ENCODE results near the gene CRYBG1.

Gene CRYBG1

GRCh38 chr6:106522562-106523250 lies 162.2 kb downstream of the CRYBG1 start:
- DNase-seq (ENCODE audit: low read depth in 2 of 2, low spot score in 1 of 2): no peak

GRCh38 chr6:106525107-106525881 lies 164.8 kb downstream of the CRYBG1 start:
- no peak for DNase-seq (ENCODE audit: low read depth in 2 of 2, low spot score in 1 of 2)

- DNase-seq (ENCODE audit: low read depth in 2 of 2, low spot score in 1 of 2): no peak
These were observed 165.4 kb downstream of the CRYBG1 start for GRCh38 chr6:106525882-106526275.

GRCh38 chr6:106527117-106527516 lies 166.6 kb downstream of the CRYBG1 start:
- DNase-seq (ENCODE audit: low read depth in 2 of 2, low spot score in 1 of 2): no peak

GRCh38 chr6:106527979-106528378 lies 167.5 kb downstream of the CRYBG1 start:
- no peak for DNase-seq (ENCODE audit: low read depth in 2 of 2, low spot score in 1 of 2)

- no peak for DNase-seq (ENCODE audit: low read depth in 2 of 2, low spot score in 1 of 2)
These were observed 168.0 kb downstream of the CRYBG1 start for GRCh38 chr6:106528521-106528920.

GRCh38 chr6:106529438-106529837 lies 168.9 kb downstream of the CRYBG1 start:
- no peak for DNase-seq (ENCODE audit: low read depth in 2 of 2, low spot score in 1 of 2)

GRCh38 chr6:106530026-106530425 lies 169.5 kb downstream of the CRYBG1 start:
- DNase-seq (ENCODE audit: low read depth in 2 of 2, low spot score in 1 of 2): no peak

GRCh38 chr6:106530502-106530901 lies 170.0 kb downstream of the CRYBG1 start:
- DNase-seq (ENCODE audit: low read depth in 2 of 2, low spot score in 1 of 2): no peak

GRCh38 chr6:106533054-106533453 lies 172.5 kb downstream of the CRYBG1 start:
- no peak for DNase-seq (ENCODE audit: low read depth in 2 of 2, low spot score in 1 of 2)

- DNase-seq (ENCODE audit: low read depth in 2 of 2, low spot score in 1 of 2): no peak
These were observed 173.5 kb downstream of the CRYBG1 start for GRCh38 chr6:106534004-106534403.

GRCh38 chr6:106534564-106534982 lies 174.1 kb downstream of the CRYBG1 start:
- DNase-seq (ENCODE audit: low read depth in 2 of 2, low spot score in 1 of 2): no peak

GRCh38 chr6:106535012-106535411 lies 174.5 kb downstream of the CRYBG1 start:
- DNase-seq (ENCODE audit: low read depth in 2 of 2, low spot score in 1 of 2): no peak

GRCh38 chr6:106536357-106536756 lies 175.8 kb downstream of the CRYBG1 start:
- DNase-seq (ENCODE audit: low read depth in 2 of 2, low spot score in 1 of 2): no peak

- DNase-seq (ENCODE audit: low read depth in 2 of 2, low spot score in 1 of 2): no peak
These were observed 176.3 kb downstream of the CRYBG1 start for GRCh38 chr6:106536851-106537250.

GRCh38 chr6:106537662-106538061 lies 177.1 kb downstream of the CRYBG1 start:
- DNase-seq (ENCODE audit: low read depth in 2 of 2, low spot score in 1 of 2): no peak

GRCh38 chr6:106538145-106538544 lies 177.6 kb downstream of the CRYBG1 start:
- no peak for DNase-seq (ENCODE audit: low read depth in 2 of 2, low spot score in 1 of 2)

- DNase-seq (ENCODE audit: low read depth in 2 of 2, low spot score in 1 of 2): no peak
These were observed 179.4 kb downstream of the CRYBG1 start for GRCh38 chr6:106539936-106540335.

- DNase-seq (ENCODE audit: low read depth in 2 of 2, low spot score in 1 of 2): no peak
These were observed 179.9 kb downstream of the CRYBG1 start for GRCh38 chr6:106540432-106540831.

- no peak for DNase-seq (ENCODE audit: low read depth in 2 of 2, low spot score in 1 of 2)
These were observed 180.4 kb downstream of the CRYBG1 start for GRCh38 chr6:106540907-106541306.

- no peak for DNase-seq (ENCODE audit: low read depth in 2 of 2, low spot score in 1 of 2)
These were observed 185.8 kb downstream of the CRYBG1 start for GRCh38 chr6:106546261-106546690.

GRCh38 chr6:106546691-106547414 lies 186.3 kb downstream of the CRYBG1 start:
- no peak for DNase-seq (ENCODE audit: low read depth in 2 of 2, low spot score in 1 of 2)

Measured in stimulated activated CD8-positive, alpha-beta memory T cell treated with anti-CD3 and anti-CD28 coated beads, Interleukin-4, amount 100 ng/mL, for 1 hour (primary cell).